ENCODE results near the gene KDM4D. TPM values are rescaled to one million over a fixed set of nuclear protein-coding genes. Genes with fewer than 3 reads are reported as not detected.
"Not testable (repeated sequence)": the region's sequence is repeated elsewhere in the genome, so short reads cannot be mapped to it uniquely, and the experiment has no call there.

KDM4D gene
- total RNA-seq, 1 donor from 2014 or later = 1.2 TPM

DNA sequence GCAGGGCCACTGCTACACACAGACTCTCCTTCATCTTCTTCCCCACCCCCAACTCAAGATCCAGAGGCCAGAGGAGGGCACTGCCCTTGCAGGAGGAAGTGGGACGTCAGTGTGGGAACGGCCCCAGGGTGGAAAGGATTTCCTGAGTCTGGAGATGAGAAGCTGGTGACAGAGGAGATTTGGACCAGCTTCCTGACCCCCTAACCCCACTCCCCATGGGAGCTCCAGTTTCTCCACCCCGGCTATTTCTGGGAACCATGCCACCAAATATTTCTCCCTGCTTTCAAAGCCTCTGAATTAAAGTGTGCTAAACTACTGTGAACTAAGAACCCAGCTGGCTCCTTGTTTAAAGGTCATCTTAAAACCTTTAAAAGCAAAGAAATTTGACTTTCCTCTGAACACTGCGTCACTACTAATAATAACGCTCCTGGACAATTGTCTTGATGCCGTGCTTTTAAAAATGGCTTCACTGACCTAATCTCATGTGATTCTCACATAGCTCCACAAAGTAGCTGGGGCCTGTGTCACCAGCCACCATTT lies 46.7 kb upstream of the KDM4D start:
- TF ChIP-seq, protein P1, sequence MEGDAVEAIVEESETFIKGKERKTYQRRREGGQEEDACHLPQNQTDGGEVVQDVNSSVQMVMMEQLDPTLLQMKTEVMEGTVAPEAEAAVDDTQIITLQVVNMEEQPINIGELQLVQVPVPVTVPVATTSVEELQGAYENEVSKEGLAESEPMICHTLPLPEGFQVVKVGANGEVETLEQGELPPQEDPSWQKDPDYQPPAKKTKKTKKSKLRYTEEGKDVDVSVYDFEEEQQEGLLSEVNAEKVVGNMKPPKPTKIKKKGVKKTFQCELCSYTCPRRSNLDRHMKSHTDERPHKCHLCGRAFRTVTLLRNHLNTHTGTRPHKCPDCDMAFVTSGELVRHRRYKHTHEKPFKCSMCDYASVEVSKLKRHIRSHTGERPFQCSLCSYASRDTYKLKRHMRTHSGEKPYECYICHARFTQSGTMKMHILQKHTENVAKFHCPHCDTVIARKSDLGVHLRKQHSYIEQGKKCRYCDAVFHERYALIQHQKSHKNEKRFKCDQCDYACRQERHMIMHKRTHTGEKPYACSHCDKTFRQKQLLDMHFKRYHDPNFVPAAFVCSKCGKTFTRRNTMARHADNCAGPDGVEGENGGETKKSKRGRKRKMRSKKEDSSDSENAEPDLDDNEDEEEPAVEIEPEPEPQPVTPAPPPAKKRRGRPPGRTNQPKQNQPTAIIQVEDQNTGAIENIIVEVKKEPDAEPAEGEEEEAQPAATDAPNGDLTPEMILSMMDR (IDR thresholded peaks at IDR 0.05; ENCODE audit: unreplicated experiment) = no peak
- Mint-ChIP-seq H3K4me1 (ENCODE audit: low read depth) (peaks cover 18% of the 10 kb centered on the region), H3K9me3 (ENCODE audit: low read depth) (peaks cover 3% of the 10 kb centered on the region), H3K27me3 (peaks cover 5% of the 10 kb centered on the region), H3K36me3 (ENCODE audit: insufficient read depth) (no peaks in the 10 kb centered on the region), H3K27ac (no peak overlapping the region), H3K4me3 (ENCODE audit: low read depth) (no peak overlapping the region)
- no peak for DNase-seq (ENCODE audit: low spot score, unreplicated experiment)

DNA sequence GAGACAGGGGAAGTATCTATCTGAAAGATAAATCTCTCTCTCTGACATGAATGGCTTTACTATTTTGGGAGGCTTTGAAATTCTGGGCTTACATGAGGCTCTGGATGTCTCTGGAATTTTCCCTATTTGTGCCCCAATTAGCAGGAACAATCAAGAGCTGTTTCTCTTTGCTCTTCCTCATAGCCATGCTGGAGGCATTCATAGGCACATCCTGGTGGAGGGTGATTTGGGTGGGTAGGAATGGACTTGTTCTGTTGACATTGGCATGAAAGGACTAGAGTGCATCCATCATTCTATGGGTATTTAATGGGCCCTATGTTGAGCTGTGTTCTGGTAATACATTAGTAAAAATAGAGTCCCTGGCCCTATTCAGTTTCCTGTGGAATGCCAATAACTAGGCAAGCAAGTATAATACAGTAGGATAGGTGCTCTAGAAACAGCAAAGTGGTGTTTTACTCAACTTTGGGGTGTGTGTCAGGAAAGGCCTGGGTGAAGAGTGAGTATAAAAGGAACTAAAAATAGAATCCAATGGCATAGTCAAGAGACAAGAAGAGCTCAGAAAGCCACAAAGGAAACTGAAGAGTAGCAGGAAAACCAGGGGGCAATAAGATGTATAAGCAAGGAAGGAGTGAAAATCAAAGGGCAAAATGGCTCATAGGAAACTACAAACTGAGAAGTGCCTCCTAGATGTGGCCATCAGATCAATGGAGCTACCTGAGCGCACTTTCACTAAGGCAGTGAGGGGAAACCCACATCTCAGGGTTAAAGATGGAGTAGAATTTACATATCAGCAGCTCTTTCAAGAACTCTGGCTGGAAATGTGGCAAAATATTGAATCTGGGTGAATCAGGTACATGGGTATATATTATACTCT lies 45.2 kb upstream of the KDM4D start:
- no peak for DNase-seq (ENCODE audit: low spot score, unreplicated experiment)
- no peak overlapping the region for H3K27ac Mint-ChIP-seq
- H3K4me3 Mint-ChIP-seq (ENCODE audit: low read depth) = no peak overlapping the region
- H3K27me3 Mint-ChIP-seq = peaks cover 5% of the 10 kb centered on the region
- peaks cover 3% of the 10 kb centered on the region for H3K9me3 Mint-ChIP-seq (ENCODE audit: low read depth)
- no peaks in the 10 kb centered on the region for H3K36me3 Mint-ChIP-seq (ENCODE audit: insufficient read depth)
- peaks cover 18% of the 10 kb centered on the region for H3K4me1 Mint-ChIP-seq (ENCODE audit: low read depth)
- TF ChIP-seq, protein P1 (IDR thresholded peaks at IDR 0.05; ENCODE audit: unreplicated experiment) = no peak

DNA sequence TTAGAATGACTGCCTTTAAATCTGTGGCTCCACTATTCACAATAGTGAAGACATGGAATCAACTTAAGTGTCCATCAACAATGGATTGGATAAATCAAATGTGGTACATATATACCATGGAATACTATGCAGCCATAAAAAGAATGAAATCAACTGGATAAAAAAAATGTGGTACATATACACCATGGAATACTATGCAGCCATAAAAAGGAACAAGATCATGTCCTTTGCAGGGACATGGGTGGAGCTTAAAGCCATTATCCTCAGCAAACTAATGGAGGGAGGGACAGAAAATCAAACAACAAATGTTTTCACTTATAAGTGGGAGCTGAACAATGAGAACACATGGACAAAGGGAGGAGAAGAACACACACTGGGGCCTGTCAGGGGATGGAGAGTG lies 41.4 kb upstream of the KDM4D start:
- H3K4me3 Mint-ChIP-seq (ENCODE audit: low read depth); DNase-seq (ENCODE audit: low spot score, unreplicated experiment); H3K27me3 Mint-ChIP-seq; H3K27ac Mint-ChIP-seq; H3K9me3 Mint-ChIP-seq (ENCODE audit: low read depth); H3K4me1 Mint-ChIP-seq (ENCODE audit: low read depth); H3K36me3 Mint-ChIP-seq (ENCODE audit: insufficient read depth): not testable (repeated sequence)

DNA sequence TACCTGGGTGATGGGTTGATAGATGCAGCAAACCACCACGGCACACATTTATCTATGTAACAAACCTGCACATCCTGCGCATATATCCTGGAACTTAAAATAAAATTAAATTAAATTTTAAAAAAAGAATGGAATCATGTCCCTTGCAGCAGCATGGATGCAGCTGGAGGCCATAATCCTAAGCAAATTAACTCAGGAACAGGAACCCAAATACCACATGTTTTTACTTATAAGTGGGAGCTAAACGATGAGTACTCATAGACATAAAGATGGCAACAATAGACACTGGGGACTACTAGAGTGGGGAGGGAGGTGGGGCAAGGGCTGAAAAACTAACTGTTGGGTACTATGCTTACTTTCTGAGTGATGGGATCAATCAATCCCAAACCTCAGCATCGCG lies 41.0 kb upstream of the KDM4D start:
- H3K36me3 Mint-ChIP-seq (ENCODE audit: insufficient read depth) = no peaks in the 10 kb centered on the region
- no peak for DNase-seq (ENCODE audit: low spot score, unreplicated experiment)
- no peak overlapping the region for H3K4me3 Mint-ChIP-seq (ENCODE audit: low read depth)
- no peak overlapping the region for H3K27ac Mint-ChIP-seq
- TF ChIP-seq, protein P1 (IDR thresholded peaks at IDR 0.05; ENCODE audit: unreplicated experiment) = no peak
- H3K9me3 Mint-ChIP-seq (ENCODE audit: low read depth) = peaks cover 3% of the 10 kb centered on the region
- peaks cover 5% of the 10 kb centered on the region for H3K27me3 Mint-ChIP-seq
- H3K4me1 Mint-ChIP-seq (ENCODE audit: low read depth) = peaks cover 1% of the 10 kb centered on the region

DNA sequence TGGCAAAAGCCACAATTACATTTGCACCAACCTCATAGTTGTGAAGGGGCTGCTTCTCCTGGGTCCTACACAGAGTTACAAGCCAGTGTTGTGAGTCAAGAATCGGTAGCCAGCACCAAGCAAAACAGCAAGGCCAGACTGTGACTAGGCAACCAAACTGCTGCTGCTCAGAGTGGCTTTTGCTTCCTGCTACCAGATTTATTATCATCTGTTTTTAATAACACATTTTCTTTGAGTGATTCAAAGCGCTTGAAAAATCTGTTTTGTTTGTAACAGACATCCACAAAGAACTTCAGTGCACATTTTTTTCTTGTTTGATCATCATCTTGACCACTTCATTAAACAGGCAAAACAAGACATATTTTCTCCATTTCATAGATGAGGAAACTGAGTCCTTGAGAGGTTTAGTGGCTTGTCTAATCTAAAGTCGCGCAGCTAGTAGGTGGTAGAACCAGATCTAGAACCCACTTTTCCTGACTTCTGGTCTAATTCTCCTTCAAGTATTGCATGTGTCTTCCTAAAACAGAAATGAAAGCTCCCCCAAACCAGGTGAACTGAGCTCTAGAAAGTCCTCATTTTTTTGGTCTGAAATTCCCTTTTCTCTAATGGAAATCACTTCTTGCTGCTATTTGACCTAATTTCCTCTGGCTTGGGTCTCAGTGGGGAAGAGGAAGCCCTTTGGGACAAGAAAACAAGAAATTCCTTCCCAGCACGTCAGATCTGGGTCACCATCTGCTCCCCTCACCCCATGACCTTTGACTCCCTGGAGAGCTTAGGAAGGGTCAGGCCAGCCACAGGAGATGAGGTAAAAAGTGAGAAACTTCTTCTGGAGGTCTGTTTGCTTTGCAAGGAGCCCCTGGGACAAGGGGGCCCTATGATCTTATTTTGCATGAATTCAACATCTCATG lies 40.0 kb upstream of the KDM4D start:
- DNase-seq (ENCODE audit: low spot score, unreplicated experiment) = no peak
- Mint-ChIP-seq H3K4me1 (ENCODE audit: low read depth) (peaks cover 1% of the 10 kb centered on the region), H3K27me3 (peaks cover 5% of the 10 kb centered on the region), H3K4me3 (ENCODE audit: low read depth) (no peak overlapping the region), H3K9me3 (ENCODE audit: low read depth) (peaks cover under 1% of the 10 kb centered on the region), H3K36me3 (ENCODE audit: insufficient read depth) (no peaks in the 10 kb centered on the region), H3K27ac (no peak overlapping the region)
- TF ChIP-seq, protein P1 (IDR thresholded peaks at IDR 0.05; ENCODE audit: unreplicated experiment) = no peak
